Measurements from ENCODE around the gene CLINT1.

- TF ChIP-seq FOXP2 (optimal IDR thresholded peaks at IDR 0.05; ENCODE audit: control extremely low read depth, extremely low read length, insufficient read depth) (no peak), POLR2AphosphoS5 (IDR thresholded peaks at IDR 0.05; ENCODE audit: borderline replicate concordance, low read depth, low read length) (no peak), EZH2 (IDR thresholded peaks at IDR 0.05) (no peak)
These were observed 2.2 kb upstream of the CLINT1 start for GRCh38 chr5:157860898-157861890.
